HuH-7 (cell line): ENCODE measurements around the gene TAB2.
"Not testable (repeated sequence)": the region's sequence is repeated elsewhere in the genome, so short reads cannot be mapped to it uniquely, and the experiment has no call there.

Experiments used
- DNase-seq: peaks from one replicate; pipeline ENCODE4 v3.0.0; 2011; ENCODE audit warnings: low spot score

TAB2 gene

DNA sequence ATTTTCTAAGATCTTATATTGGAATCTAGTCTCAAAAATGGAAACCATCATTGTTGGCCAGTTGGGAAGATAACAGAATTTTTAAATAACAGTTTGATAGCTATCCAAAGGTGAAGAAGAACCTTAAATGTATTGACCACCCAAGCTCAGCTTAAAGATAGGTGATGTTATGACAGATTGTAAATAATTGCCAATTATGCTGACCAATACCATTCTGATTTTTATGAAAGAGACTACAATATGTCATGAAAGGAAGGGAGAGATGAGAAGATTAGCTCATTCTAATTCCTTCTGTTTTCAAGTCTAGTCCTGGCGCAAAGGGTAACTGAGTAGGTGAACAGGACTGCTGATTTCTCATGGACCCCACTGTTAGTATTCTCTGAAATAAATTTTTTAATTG lies 5.7 kb upstream of the TAB2 start:
- no peak for DNase-seq

- DNase-seq: no peak
Measured at GRCh38 chr6:149313070-149313469, 4.4 kb upstream of the TAB2 start.

DNA sequence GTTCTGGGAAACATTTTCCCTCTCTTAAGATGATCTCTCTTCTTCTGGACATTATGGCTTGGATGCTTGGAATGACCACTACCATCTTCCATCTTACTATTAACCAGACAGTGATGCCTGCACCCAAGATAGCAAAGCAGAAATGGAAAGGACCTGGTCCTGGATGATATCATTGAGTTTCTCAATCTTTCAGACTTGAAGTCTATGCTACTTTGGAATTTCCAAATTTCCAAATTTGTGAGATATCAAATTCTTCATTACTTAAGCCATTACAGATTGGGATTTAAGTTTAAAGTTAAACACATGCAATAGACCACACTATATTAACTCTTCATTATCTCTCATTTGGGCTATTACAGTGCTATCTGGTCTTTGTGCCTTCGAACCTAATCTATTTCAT lies 3.7 kb upstream of the TAB2 start:
- no peak for DNase-seq

DNA sequence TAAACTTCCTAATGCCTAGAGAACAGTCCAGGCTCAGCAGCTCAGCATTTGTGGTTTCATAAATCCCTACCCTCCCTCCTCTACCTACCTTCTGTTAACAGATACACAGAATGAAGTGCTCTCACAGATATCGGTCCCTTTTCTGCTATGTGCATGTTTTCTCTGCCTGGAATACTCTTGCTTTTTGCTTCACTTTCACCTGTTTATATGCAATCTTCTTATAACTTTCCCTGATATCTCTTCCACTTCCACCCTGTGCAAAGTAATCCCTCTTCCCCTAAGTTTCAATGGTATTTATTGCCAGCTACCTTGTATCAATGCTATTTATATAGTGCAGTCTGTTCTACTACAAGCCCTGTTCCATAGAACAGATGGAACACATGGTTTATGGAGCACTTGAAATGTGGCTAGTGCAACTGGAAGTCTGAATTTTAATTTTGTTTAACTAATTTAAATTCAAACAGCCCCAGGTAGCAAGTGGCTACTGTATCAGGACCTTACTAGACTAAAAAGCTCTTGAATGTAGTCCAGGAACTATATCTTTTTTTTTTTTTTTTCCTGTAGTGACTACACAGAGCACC lies 3.1 kb upstream of the TAB2 start:
- DNase-seq: no peak

- DNase-seq: no peak
Measured at GRCh38 chr6:149316108-149316727, 1.3 kb upstream of the TAB2 start.

DNA sequence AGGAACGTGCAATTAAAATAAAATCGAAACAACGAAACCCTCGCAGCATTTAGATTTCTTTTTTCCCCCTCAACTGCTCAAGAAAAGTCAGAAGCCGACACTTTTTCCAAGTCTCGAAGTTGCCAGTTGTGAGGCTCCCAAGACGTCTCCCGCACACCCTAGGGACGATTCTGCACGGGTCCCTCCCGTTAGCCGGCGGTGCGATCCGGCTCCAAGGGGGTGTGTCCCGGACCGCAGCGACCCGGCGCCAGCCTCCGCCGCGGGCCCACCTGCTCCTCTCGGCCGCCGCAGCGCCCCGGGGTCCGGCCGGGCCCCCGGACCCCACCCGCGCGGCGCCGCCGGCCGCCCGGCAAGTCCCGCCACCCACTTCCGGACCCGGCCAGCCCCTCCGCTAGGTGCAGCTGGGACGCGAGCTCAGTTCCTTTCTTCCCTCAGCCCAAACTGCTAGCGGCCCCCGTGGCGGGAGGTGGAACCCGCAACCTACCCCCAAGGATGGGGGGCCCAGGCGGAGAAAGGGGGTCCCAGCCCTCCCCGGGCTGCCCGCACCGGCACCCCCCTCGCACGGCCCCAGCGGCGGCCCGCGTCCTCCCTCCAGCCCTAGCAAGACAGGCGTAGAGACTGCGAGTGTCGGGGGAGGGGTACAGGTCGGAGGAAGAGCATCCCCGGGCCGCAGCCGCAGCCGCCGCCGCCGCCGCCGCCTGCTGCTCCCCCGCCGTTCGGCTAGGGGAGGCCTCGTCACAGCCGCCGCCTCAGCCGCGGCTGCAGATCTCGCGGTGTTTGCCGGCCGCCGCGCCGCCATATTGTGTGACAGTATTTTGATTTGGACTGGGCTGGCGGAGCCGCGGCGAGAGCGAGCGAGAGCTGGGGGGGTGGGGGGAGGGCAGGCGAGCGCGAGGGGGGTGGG lies 520 bp upstream of the TAB2 start:
- DNase-seq: peak; percentile 85

GRCh38 chr6:149318581-149319286 lies 1.2 kb downstream of the TAB2 start:
- no peak for DNase-seq

DNA sequence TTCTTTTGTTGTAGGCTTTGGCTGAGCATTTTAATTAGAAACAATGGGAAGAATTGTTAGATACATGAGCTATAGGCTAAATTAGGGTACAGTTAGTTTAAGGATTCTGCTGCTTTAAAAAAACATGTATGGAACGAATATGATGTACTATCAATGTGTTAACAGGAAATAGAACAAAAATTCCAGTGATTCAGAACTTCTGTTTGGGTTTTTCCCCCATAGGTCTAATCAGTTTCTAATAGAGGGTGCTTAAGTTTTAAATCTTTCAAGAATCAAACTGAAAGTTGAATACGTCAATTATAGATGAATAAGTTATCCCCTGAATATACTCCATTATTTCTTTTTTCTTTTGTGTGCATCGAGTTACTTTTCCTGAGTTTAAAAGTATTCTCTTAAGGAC lies 1.9 kb downstream of the TAB2 start:
- DNase-seq: no peak

DNA sequence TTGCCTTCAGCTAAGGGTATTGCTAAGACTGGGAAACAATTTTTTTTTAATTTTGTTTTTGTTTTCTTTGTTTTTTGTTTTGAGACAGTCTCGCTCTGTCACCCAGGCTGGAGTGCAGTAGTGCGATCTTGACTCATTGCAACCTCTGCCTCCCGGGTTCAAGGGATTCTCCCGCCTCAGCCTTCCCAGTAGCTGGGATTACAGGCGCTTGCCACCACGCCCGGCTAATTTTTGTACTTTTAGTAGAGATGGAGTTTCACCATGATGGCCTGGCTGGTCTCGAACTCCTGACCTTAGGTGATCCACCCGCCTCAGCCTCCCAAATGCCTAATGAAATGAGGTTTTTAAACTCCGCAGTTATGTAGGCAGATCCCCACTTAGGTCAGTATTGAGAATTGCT lies 2.5 kb downstream of the TAB2 start:
- DNase-seq: not testable (repeated sequence)

- no peak for DNase-seq
Measured at GRCh38 chr6:149320796-149321195, 3.3 kb downstream of the TAB2 start.

- no peak for DNase-seq
Measured at GRCh38 chr6:149323353-149323752, 5.8 kb downstream of the TAB2 start.

GRCh38 chr6:149323925-149324324 lies 6.4 kb downstream of the TAB2 start:
- DNase-seq: no peak

- DNase-seq: no peak
Measured at GRCh38 chr6:149324428-149324827, 6.9 kb downstream of the TAB2 start.

GRCh38 chr6:149325648-149326236 lies 8.2 kb downstream of the TAB2 start:
- no peak for DNase-seq

DNA sequence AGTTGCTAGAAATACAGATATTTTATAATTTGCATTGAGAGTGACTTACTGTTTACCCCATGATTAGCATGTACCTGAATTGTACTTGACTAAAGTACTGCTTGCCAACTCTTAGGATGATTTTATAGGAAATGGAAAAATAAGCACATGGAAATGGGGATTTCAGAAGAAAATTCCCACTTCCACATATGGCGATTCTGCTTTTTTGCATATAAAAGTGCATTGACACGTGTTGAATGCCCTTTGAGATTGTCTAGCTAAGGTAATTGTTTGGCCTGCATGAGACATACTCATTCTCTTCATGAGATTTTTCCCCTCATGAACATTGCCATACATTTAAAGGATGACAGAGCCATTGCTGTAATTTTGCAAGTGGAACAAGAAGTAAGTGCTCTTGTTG lies 10.1 kb downstream of the TAB2 start:
- DNase-seq: no peak

- no peak for DNase-seq
Measured at GRCh38 chr6:149328083-149328482, 10.6 kb downstream of the TAB2 start.

DNA sequence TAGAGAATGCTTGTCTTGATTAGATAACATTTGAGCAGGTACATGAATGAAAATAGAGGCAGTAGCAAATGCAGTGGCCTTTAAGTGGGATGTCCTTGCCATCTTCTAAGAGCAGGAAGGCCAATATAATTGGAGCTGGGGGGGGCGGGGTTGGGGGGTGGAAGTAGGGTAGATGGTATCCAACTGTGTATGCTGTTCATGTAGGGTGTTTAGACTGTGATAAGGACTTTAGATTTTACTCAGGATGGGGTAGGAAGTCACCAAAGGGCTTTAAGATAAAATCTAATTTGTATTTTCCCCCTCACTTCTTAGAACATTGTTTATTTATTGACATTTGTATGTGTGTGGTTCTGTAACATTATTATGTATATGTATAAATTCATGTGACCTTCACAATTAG lies 12.0 kb downstream of the TAB2 start:
- DNase-seq: no peak

- no peak for DNase-seq
Measured at GRCh38 chr6:149330133-149330532, 12.6 kb downstream of the TAB2 start.

DNA sequence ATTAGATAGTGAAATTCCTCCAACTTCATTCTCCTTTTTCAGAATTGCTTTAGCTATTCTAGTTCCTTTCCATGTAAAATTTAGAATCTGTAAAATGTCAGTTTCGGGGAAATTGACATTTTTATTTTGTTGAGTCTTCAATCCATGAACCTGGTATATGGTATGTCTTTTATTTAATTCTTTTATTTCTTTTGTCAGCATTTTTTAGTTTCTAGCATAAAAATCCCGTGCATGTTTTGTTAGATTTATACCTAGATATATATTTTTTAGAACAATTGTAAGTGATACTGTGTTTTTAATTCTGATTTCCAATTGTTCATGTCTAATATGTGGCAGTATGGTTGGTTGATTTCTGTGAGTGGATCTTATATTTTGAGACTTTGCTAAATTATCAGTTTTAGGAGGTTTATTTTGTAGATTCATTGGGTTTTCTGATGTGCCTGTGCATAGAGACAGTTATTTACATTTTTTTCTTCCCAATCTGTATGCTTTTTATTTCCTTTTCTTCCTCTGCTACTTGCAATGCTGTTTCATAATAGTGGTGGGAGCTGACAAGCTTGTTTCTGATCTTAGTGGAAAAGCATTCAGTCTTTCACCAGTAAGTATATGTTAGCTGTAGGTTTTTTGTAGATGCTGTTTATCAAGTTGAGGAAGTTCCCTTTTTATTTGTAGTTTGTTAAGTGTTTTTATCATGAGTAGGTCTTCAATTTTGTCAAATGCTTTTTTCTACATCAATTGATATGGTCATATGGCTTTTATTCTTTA lies 13.7 kb downstream of the TAB2 start:
- no peak for DNase-seq

GRCh38 chr6:149331871-149332270 lies 14.4 kb downstream of the TAB2 start:
- DNase-seq: no peak

- no peak for DNase-seq
Measured at GRCh38 chr6:149332602-149333265, 15.2 kb downstream of the TAB2 start.
